Hepatocyte (in vitro differentiated cells): ENCODE measurements around the gene NUFIP1.

Experiments
- EZH2 ChIP-seq: fragments of 200-600 bp; sonication (generic); IDR thresholded peaks from 2 replicates; pipeline ENCODE4 v1.6.1; 2016; ENCODE audit warnings: antibody characterized with exemption, mild to moderate bottlenecking, borderline replicate concordance
- EZH2phosphoT487 ChIP-seq: fragments of 200-600 bp; sonication (generic); IDR thresholded peaks from one replicate; pipeline ENCODE4 v1.6.1; 2018; ENCODE audit warnings: antibody characterized with exemption, mild to moderate bottlenecking, low read depth, moderate library complexity; ENCODE audit not compliant: unreplicated experiment, severe bottlenecking
- TF ChIP-seq, protein P1 (sequence below): fragments of 200-600 bp; sonication (generic); IDR thresholded peaks from 2 replicates; pipeline ENCODE4 v1.5.1; 2016; ENCODE audit warnings: antibody characterized with exemption, mild to moderate bottlenecking; ENCODE audit not compliant: poor library complexity

GRCh38 chr13:44936246-44936645, 53.0 kb downstream of the NUFIP1 start:
- TF ChIP-seq, protein P1, sequence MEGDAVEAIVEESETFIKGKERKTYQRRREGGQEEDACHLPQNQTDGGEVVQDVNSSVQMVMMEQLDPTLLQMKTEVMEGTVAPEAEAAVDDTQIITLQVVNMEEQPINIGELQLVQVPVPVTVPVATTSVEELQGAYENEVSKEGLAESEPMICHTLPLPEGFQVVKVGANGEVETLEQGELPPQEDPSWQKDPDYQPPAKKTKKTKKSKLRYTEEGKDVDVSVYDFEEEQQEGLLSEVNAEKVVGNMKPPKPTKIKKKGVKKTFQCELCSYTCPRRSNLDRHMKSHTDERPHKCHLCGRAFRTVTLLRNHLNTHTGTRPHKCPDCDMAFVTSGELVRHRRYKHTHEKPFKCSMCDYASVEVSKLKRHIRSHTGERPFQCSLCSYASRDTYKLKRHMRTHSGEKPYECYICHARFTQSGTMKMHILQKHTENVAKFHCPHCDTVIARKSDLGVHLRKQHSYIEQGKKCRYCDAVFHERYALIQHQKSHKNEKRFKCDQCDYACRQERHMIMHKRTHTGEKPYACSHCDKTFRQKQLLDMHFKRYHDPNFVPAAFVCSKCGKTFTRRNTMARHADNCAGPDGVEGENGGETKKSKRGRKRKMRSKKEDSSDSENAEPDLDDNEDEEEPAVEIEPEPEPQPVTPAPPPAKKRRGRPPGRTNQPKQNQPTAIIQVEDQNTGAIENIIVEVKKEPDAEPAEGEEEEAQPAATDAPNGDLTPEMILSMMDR, result no peak
- TF ChIP-seq EZH2 (no peak), EZH2phosphoT487 (no peak)
